Heart right ventricle (tissue), 16 donors: ENCODE data around the gene TRAPPC3. TPM values are rescaled to one million over a fixed set of nuclear protein-coding genes. Genes with fewer than 3 reads are reported as not detected.
A peak's percentile ranks its signal among the peaks of the same experiment; 100 is the strongest.

ENCODE experiments used
- ATAC-seq, 8 donors: fragments of 200-7000 bp; cut with Tn5 transposase; one replicate each; pipeline ENCODE4 v1.9.1; 2020; ENCODE audit warnings: mild to moderate bottlenecking in 8 of 8, moderate library complexity in 8 of 8, moderate number of reproducible peaks in 1 of 8
- DNase-seq, 2 donors: peaks; one replicate each; pipeline ENCODE4 v3.0.0-alpha.2; 2020
- H3K27ac ChIP-seq, 10 donors: fragments of 200-600 bp; sonication (generic) in 2 of 10; one replicate each; pipeline versions ENCODE4 v1.5.0 to v1.8.0; 2020 to 2022; ENCODE audit warnings: mild to moderate bottlenecking in 3 of 10
- H3K27me3 ChIP-seq, 7 donors: fragments of 200-600 bp; one replicate each; pipeline ENCODE4 v1.8.0; 2021 to 2022; ENCODE audit warnings: mild to moderate bottlenecking in 2 of 7
- H3K36me3 ChIP-seq, 9 donors: fragments of 200-600 bp; sonication (generic) in 1 of 9; one replicate each; pipeline versions ENCODE4 v1.5.0 to v1.8.0; 2020 to 2022; ENCODE audit warnings: mild to moderate bottlenecking in 2 of 9
- H3K4me1 ChIP-seq, 9 donors: fragments of 200-600 bp; sonication (generic) in 1 of 9; one replicate each; pipeline versions ENCODE4 v1.5.0 to v1.8.0; 2020 to 2022; ENCODE audit warnings: mild to moderate bottlenecking in 4 of 9
- H3K4me3 ChIP-seq, 10 donors: fragments of 200-600 bp; sonication (generic) in 2 of 10; one replicate each; pipeline versions ENCODE4 v1.5.0 to v1.8.0; 2020 to 2022; ENCODE audit warnings: mild to moderate bottlenecking in 7 of 10, moderate library complexity in 2 of 10
- H3K9me3 ChIP-seq, 11 donors: fragments of 200-600 bp in 10 of 11; sonication (generic) in 2 of 11; one replicate each; pipeline versions ENCODE4 v1.5.0 to v1.8.0; 2013 to 2022; ENCODE audit warnings: mild to moderate bottlenecking in 2 of 11, control low read depth in 1 of 11, moderate library complexity in 1 of 11
- CTCF ChIP-seq, 9 donors: fragments of 200-600 bp; sonication (generic) in 2 of 9; IDR thresholded peaks; one replicate each; pipeline versions ENCODE4 v1.5.0 to v1.8.0; 2021 to 2022; ENCODE audit warnings: antibody characterized with exemption in 9 of 9, mild to moderate bottlenecking in 5 of 9, moderate library complexity in 1 of 9
- WGBS, 2 donors: extraction: QIAGEN DNeasy Blood & Tissue Kit; methylation state at CpG; one replicate each; pipeline ENCODE4 v1.1.7; 2013; ENCODE audit warnings: inconsistent platforms in 1 of 2; 5-methylcytosine and 5-hydroxymethylcytosine counted together
- intact Hi-C, 10 donors: fragments of 100-400 bp; cut with DNase I; formaldehyde crosslinking; loops; one replicate each; pipeline versions ENCODE4 v1.11.1 to v1.14.2; 2022
- polyA plus RNA-seq, 2 donors: library from polyadenylated mRNA; stranded (reverse); fragments of 200-250 nt; gene quantifications; one replicate each; pipeline ENCODE4 v1.2.3, GENCODE V29; 2013
- total RNA-seq, 10 donors: library from RNA; stranded (reverse); fragmentation: NEBNext Ultra II Directional in 3 of 10; extraction: Animal tissue kit (Norgen Biotek cat#: 25700) in 3 of 10; gene quantifications; one replicate each; pipeline versions ENCODE4 v1.2.1 to v1.2.4, GENCODE V29; 2021 to 2023
- donor health status: Arrhythmogenic right ventricular cardiomyopathy.
- donor health status: ischemic (EF 13 %, LVEDD 7.1; RV severe dilation, severe dysfunction).
- donor health status: healthy with polysubstance abuse.
- donor health status: DM: no; HTN: yes; CAD: no.
- donor health status: DM: no; HTN: no; CAD: no.
- donor health status: ischemic (EF 25% LVEDD 6.9; RV normal size, moderate dysfunction).
- donor health status: ischemic (EF 25% LVEDD 5.7; RV mildly dilated, moderate dysfunction).
- donor health status: healthy.
- donor health status: DM: yes; HTN: yes; CAD: no.
- donor health status: Ischemic cardiomyopathy.
- donor health status: ischemic (EF 35%, LVEDD 5.7; RV mildly dilated, moderate dysfunction).
- donor health status: nonischemic (EF 11% LVEDD 7.7; RV severe dilation, severe dysfunction).
- donor health status: DM: yes; HTN: yes; CAD: no.
- donor health status: PGD.
- donor health status: ischemic (EF 29% LVEDD 5.4; RV normal size, mild dysfunction).
- donor health status: nonischemic (EF 23%, LVEDD 6.1; RV moderate dilation, normal function).

TRAPPC3 gene
- total and polyA plus RNA-seq, 12 donors, result 33.6 to 73.8 (median 48.4) TPM

DNA sequence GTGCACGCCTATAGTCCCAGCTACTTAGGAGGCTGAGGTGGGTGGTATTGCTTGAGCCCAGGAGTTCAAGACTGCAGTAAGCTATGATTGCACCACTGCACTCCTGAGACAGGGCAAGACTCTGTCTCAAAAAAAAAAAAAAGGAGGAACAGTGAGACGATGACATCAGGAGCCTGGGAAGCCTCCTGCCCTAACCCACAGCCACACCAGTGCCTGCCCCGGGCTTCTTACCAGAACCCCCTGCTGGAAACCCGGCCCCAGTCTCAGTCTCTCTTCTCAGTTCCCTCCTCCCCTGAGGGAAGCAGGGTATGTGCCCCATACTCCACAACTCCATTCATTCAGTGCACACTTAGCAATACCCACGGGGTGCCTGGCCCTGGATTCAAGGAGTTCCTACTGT, 33.4 kb downstream of the TRAPPC3 start:
- intact Hi-C loops, result no loop called here
- Histone ChIP-seq H3K4me1 (peaks cover 0 to 24% (median 0%) of the 10 kb centered on the region in 9 donors), H3K4me3 (no peak overlapping the region), H3K27me3 (no peaks in the 10 kb centered on the region), H3K9me3 (no peaks in the 10 kb centered on the region), H3K27ac (no peak overlapping the region), H3K36me3 (no peaks in the 10 kb centered on the region)
- 69 to 72% methylated on average over 5 of the region's 5 CpGs for WGBS, 2 donors
- DNase-seq (no peak), ATAC-seq (peak in 4 of 8 donors; percentile 8 to 38 (median 20))
- TF ChIP-seq CTCF (IDR thresholded peaks at IDR 0.05), result no peak

DNA sequence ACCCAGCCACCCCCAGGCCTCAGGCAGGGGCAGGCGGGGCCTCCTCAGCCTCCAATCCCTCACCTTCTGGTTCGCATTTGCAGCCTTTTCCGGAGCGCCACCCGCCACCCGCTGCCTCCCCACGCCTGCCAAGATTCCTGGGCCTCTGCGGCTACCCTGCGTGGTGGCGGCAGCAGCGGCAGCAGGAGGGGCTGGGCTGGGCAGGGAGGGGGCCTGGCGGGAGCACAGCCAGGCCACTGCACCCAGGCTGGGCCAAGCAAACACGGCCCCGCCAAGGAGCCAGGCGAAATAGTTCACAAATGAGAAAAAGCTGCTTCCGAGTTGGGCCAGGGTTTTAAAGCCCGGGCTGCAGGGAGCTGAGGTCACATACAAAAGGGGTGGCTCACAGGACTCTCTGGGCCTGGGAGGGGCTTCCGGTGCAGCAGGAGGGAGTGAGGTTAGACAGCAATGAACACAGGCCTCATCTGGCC, 34.1 kb downstream of the TRAPPC3 start:
- no peak for TF ChIP-seq CTCF (IDR thresholded peaks at IDR 0.05)
- Histone ChIP-seq H3K36me3 (no peaks in the 10 kb centered on the region), H3K27ac (peak overlapping the region in 1 of 10 donors; percentile 19), H3K4me1 (peaks cover 0 to 21% (median 0%) of the 10 kb centered on the region in 9 donors), H3K4me3 (no peak overlapping the region), H3K9me3 (no peaks in the 10 kb centered on the region), H3K27me3 (no peaks in the 10 kb centered on the region)
- 62 to 67% methylated on average over 18 of the region's 18 CpGs for WGBS, 2 donors
- no peak for DNase-seq
- intact Hi-C loops, result no loop called here
- ATAC-seq, result peak in 7 of 8 donors; percentile 12 to 63 (median 38)

GRCh38 chr1:36114371-36114770, 34.9 kb downstream of the TRAPPC3 start:
- DNase-seq (no peak), ATAC-seq (no peak)
- Histone ChIP-seq H3K27ac (no peak overlapping the region), H3K9me3 (no peaks in the 10 kb centered on the region), H3K4me3 (no peak overlapping the region), H3K4me1 (peaks cover 0 to 14% (median 0%) of the 10 kb centered on the region in 9 donors), H3K36me3 (no peaks in the 10 kb centered on the region), H3K27me3 (no peaks in the 10 kb centered on the region)
- intact Hi-C loops, result no loop called here
- TF ChIP-seq CTCF (IDR thresholded peaks at IDR 0.05), result no peak
- 69 to 72% methylated on average over 5 of the region's 5 CpGs for WGBS, 2 donors

- Histone ChIP-seq H3K27ac (no peak overlapping the region), H3K4me1 (peaks cover 0 to 15% (median 0%) of the 10 kb centered on the region in 9 donors), H3K4me3 (no peak overlapping the region), H3K27me3 (no peaks in the 10 kb centered on the region), H3K36me3 (no peaks in the 10 kb centered on the region), H3K9me3 (no peaks in the 10 kb centered on the region)
- TF ChIP-seq CTCF (IDR thresholded peaks at IDR 0.05), result no peak
- DNase-seq (no peak), ATAC-seq (no peak)
- WGBS, 2 donors, result 88 to 91% methylated on average over 9 of the region's 9 CpGs
- intact Hi-C loops, result no loop called here
These were observed 36.5 kb downstream of the TRAPPC3 start for GRCh38 chr1:36112823-36113222.
